HUDEP-2 (cell line): ENCODE measurements around the gene FANK1.

ENCODE experiments used
- DNase-seq, 76 experiments: peaks; one replicate each; lab custom pipeline; 2025; ENCODE audit not compliant: unreplicated experiment in 76 of 76; lab: John Stamatoyannopoulos, UW

Gene FANK1, protein sequence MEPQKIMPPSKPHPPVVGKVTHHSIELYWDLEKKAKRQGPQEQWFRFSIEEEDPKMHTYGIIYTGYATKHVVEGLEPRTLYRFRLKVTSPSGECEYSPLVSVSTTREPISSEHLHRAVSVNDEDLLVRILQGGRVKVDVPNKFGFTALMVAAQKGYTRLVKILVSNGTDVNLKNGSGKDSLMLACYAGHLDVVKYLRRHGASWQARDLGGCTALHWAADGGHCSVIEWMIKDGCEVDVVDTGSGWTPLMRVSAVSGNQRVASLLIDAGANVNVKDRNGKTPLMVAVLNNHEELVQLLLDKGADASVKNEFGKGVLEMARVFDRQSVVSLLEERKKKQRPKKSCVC

DNA sequence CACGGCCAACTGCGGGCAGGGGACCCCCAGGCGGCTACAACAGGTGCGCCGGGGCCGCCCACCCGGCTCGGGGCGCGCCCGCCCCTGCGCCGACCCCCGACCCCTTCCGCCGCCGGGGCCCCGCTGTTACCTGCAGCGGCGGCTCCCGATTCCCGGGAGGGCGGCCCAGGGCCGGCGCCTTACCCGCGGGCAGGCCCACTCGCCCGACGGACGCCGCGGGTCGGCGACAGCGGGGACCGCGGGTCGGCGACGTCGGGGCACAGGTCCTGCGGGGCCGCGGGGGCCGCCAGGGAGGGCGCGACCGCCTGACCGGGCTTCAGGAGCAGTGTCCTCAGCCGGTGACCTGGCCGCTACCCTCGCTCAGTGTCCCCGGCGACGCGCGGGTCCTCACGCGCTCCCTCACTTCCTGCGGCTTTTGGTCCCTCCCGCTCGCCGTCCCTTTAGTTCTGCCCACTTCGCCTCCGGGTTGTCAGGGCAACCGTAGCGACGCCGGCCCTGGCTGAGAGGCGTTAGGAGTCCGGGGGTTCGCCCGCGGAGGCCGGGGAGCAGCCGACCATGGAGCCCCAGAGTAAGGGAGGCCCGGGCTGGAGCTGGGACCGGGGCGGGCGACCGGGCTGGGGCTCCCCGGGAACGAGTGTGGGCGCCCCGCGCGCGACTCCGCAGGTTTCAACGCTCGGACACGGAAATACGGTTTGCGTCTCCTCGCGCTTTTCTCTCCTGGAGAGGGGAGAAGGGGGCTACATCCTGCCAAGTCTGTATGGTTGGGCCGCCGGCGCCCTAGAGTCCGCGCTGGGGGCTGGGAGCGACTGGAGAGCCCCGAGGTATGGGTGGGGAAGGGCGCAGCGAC lies at the start of gene FANK1:
FANK1 (plus strand) TSS at position 477 of the 847 bp plus-strand sequence; CDS start at position 556, 79 bp downstream.
- DNase-seq, result peak in 75 of 76 experiments; percentile 3 to 87 (median 74)

DNA sequence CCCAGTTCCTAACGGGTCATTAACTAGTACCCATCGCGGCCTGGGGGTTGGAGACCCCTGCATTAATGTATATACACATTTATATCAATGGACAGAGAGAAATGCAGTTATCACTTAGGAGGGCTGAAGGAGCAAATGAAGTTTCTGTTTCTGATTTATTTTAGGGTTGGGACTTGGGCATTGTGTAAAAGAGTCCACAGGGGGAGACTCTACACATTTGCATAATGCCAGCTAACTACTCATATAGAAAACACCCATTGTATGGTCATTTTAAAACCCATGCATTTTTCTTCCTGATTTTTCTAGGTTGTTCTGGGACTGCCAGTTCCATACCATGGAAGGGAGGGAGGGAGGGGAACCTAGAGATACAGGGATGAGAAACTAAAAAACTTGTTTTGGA lies 49.5 kb upstream of the FANK1 start:
- DNase-seq, result no peak

- DNase-seq, result no peak
Measured at GRCh38 chr10:125848371-125848770, 48.0 kb upstream of the FANK1 start.

GRCh38 chr10:125848857-125849256 lies 47.5 kb upstream of the FANK1 start:
- no peak for DNase-seq

DNA sequence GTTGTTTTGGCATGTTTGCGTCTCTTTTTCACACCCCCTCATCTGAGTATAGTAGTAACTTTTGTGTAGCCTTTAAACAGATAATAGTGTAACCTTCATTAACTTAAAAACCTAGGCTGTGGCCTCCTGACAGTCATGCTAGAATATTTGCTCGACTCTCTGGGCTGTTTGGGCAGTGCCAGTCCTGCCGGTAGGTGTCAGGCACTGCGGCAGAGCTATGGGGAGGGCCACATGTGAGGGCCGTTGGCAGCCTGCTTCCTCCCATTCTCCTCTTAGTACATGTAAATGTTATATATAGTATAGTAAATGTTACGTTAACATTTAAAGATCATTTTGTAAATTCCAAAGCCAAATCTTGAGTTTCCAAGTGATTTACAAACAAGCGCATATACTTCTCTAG lies 46.9 kb upstream of the FANK1 start:
- DNase-seq, result no peak

DNA sequence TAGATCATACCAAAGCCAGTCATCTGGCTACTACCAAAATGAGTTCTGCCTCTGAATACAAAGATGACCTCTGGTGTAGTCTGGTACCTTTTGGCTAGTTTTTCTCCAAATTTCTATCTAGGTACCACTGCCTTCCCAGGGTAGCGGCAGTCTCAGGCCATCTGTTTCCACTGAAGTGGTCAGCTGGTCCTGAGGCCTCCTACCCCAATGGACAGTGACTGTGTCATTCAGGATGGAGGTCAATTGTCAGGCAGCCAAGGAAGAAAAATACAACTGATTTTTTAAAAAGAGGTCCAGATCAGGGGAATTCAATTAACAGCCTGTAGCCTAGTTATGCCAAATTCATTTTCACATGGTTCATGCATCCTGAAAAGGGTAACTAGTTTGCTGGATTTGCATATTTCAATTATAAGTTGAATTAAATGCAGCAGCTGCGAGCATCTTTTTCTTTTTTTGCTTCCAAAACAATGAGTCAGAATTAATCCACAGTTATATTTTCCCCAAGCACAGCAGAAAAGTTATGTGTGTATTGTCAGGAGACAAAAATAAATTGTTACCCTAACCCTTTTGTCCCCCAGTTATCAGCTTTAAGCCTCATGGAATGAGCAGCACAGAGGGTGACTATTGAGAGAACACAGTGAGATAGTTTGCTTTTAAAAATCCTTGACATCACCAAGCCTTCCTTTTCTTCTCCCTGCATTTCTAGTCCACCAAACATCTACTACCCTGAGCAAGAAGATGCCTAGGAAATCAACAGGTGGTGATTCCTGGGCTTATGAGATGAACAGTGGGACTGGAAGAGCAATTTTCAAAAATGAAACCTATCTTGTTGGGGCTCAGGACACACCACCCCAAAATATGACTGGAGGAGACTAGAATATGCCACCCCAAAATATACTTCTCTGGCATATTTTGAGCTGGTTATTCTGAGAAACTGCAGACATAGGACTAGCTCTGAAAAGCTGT lies 45.3 kb upstream of the FANK1 start:
- DNase-seq, result no peak

GRCh38 chr10:125852487-125852886 lies 43.9 kb upstream of the FANK1 start:
- DNase-seq, result no peak

DNA sequence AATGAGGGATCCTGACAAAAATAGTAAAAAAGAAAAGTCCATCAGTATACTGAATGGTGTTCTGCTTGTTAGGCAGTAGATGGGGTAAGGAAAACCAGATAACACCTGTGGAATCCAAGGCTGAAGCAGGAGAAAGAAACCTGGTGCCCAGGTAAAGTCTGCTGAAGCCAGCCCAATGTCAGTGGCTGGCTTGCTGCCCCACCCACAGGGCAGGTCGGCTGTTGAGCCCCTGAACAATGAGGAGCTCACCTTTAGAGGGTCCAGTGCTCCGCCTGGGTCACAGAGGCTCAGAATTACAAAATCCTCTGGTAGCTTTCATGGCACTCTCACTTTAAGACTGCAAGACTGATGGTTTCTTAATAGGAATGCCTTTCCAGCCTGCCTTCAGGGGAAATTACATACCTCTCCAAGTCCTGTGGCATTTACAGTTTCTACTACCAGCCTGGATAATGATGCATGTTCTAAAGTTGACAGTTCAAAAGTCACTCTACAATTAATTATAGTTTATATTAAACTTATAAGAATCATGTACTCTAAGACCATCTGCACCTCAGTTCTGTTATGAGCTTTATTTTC lies 39.1 kb upstream of the FANK1 start:
- DNase-seq, result no peak

DNA sequence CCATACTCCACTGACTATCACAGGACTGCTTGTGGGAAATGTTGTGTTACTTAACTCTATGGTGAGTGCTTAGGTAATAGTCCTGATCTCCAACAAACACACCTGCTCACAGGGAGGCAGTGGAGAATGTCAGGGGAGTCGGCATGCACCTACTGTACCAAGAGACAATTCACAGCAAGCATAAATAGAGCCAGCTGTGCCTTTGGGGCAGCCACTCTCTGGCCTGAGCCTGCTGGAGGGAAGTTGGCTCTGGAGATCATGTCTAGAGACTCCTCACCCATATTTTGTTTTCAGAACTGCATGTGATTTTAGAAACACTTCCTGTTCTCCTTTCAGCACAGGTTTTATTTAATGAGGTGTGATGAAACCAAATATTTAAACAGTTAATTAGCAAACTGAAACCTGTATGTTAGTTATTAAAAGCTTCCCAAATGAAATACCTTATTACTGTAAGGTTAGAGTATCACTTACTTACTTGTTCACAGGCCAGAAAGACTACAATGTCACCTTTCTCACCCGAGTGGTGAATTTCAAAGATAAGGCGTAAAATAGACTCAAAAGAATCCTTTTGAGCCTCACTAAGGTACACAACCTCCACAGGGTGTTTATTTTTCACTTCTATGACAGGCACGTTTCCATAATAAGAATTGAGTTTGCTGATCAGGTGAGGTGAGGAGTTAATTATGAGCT lies 37.1 kb upstream of the FANK1 start:
- DNase-seq, result no peak

DNA sequence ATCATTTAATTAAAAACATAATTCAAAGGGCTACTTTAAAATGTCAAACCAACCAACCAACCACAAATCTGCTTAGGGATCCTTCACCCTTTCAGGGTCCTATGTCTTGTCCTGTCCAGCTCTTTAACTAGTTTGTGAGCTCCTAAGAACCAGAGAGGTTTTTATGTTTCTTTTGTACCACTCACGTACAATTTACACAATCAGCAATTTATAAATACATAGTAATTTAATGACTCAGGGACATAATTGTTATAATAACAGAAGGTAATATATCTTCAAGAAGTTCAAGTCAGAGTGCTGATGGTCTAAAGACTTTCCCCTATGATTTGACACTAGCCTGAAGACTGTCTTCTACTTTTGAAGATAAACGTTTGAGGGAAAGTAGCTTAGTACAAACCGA lies 31.2 kb upstream of the FANK1 start:
- no peak for DNase-seq

- DNase-seq, result no peak
Measured at GRCh38 chr10:125866421-125867029, 29.8 kb upstream of the FANK1 start.

GRCh38 chr10:125868372-125868975 lies 27.9 kb upstream of the FANK1 start:
- DNase-seq, result peak in 27 of 76 experiments; percentile 1 to 51 (median 16)

DNA sequence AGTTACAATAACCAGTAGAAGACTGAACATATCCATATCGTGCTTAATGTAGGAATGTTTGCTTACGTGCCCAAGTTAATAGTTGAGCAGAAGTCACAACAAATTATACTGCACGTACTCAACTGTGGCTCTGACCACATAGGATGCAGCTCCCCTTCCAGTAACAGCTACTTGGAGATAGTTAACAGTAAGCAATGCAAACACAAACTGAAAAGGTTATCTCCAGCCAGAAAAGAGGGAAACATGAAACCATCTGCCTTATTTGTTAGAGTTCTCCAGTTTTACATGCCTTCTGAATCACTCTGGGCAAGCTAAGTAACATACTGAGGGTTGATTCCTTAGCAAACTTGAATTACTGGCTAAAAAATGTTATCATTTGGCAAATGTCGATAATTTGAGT lies 25.0 kb upstream of the FANK1 start:
- DNase-seq, result no peak

- DNase-seq, result no peak
Measured at GRCh38 chr10:125878957-125879835, 17.2 kb upstream of the FANK1 start.

DNA sequence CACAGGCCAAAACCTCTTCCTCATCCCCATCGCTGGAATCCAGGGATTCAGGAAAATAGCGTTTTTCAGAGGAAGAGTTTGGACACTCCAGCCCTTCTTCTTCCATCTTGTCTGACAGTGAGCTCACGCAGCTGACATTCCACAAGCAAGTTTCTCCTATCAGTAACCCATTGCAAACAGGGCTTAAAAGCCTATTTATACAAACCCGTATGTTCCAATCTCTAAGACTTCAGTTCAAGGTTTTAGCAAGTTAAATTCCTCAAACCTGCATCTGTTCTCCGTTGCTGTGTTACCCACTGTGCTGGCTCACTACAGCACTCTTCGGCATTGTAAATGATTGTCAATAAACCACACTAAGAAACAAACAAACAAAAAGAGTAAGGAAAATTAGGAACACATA lies 15.6 kb upstream of the FANK1 start:
- no peak for DNase-seq

- DNase-seq, result no peak
Measured at GRCh38 chr10:125881192-125881591, 15.2 kb upstream of the FANK1 start, which contains the start of gene DHX32. DHX32 (minus strand) TSS chr10:125881292; CDS start chr10:125880824, 468 bp downstream.

- no peak for DNase-seq
Measured at GRCh38 chr10:125882596-125882995, 13.8 kb upstream of the FANK1 start.

GRCh38 chr10:125883211-125883610 lies 13.2 kb upstream of the FANK1 start:
- no peak for DNase-seq
